Transverse colon (tissue), 4 donors: ENCODE results near the gene TOLLIP.

Experiments used
- CTCF ChIP-seq, 5 experiments: fragments of 200-600 bp in 3 of 5; fragments of 450-650 bp in 2 of 5; sonication (generic) in 3 of 5; IDR thresholded peaks; 1 replicate in 2 of 5; 2 replicates in 3 of 5; pipeline ENCODE4 v1.5.1; 2016 to 2017; ENCODE audit warnings: antibody characterized with exemption in 5 of 5, inconsistent platforms in 3 of 5, mild to moderate bottlenecking in 2 of 5, moderate library complexity in 1 of 5
- POLR2A ChIP-seq: fragments of 450-650 bp; IDR thresholded peaks from one replicate; pipeline ENCODE4 v1.6.1; 2016; ENCODE audit warnings: antibody characterized with exemption, mild to moderate bottlenecking, moderate library complexity
- POLR2AphosphoS5 ChIP-seq, 3 donors: sonication (generic); formaldehyde crosslinking; IDR thresholded peaks; one replicate each; pipeline ENCODE4 v1.6.1; 2016; ENCODE audit warnings: antibody characterized with exemption in 3 of 3

- TF ChIP-seq CTCF (IDR thresholded peaks at IDR 0.05) (no peak), POLR2A (no peak), POLR2AphosphoS5 (IDR thresholded peaks at IDR 0.05) (no peak)
Measured at GRCh38 chr11:1260620-1261019, 48.8 kb downstream of the TOLLIP start.
